HG03045 (cell line): ENCODE data around the gene VPS18.
A peak's percentile ranks its signal among the peaks of the same experiment; 100 is the strongest.
"Not testable (repeated sequence)": the region's sequence is repeated elsewhere in the genome, so short reads cannot be mapped to it uniquely, and the experiment has no call there.

Experiments used
- ATAC-seq: cut with Tn5 transposase; IDR thresholded peaks from one replicate; pipeline ENCODE4 v1.9.1; 2021; ENCODE audit warnings: mild to moderate bottlenecking, moderate library complexity; ENCODE audit not compliant: unreplicated experiment

The VPS18 gene, protein sequence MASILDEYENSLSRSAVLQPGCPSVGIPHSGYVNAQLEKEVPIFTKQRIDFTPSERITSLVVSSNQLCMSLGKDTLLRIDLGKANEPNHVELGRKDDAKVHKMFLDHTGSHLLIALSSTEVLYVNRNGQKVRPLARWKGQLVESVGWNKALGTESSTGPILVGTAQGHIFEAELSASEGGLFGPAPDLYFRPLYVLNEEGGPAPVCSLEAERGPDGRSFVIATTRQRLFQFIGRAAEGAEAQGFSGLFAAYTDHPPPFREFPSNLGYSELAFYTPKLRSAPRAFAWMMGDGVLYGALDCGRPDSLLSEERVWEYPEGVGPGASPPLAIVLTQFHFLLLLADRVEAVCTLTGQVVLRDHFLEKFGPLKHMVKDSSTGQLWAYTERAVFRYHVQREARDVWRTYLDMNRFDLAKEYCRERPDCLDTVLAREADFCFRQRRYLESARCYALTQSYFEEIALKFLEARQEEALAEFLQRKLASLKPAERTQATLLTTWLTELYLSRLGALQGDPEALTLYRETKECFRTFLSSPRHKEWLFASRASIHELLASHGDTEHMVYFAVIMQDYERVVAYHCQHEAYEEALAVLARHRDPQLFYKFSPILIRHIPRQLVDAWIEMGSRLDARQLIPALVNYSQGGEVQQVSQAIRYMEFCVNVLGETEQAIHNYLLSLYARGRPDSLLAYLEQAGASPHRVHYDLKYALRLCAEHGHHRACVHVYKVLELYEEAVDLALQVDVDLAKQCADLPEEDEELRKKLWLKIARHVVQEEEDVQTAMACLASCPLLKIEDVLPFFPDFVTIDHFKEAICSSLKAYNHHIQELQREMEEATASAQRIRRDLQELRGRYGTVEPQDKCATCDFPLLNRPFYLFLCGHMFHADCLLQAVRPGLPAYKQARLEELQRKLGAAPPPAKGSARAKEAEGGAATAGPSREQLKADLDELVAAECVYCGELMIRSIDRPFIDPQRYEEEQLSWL

DNA sequence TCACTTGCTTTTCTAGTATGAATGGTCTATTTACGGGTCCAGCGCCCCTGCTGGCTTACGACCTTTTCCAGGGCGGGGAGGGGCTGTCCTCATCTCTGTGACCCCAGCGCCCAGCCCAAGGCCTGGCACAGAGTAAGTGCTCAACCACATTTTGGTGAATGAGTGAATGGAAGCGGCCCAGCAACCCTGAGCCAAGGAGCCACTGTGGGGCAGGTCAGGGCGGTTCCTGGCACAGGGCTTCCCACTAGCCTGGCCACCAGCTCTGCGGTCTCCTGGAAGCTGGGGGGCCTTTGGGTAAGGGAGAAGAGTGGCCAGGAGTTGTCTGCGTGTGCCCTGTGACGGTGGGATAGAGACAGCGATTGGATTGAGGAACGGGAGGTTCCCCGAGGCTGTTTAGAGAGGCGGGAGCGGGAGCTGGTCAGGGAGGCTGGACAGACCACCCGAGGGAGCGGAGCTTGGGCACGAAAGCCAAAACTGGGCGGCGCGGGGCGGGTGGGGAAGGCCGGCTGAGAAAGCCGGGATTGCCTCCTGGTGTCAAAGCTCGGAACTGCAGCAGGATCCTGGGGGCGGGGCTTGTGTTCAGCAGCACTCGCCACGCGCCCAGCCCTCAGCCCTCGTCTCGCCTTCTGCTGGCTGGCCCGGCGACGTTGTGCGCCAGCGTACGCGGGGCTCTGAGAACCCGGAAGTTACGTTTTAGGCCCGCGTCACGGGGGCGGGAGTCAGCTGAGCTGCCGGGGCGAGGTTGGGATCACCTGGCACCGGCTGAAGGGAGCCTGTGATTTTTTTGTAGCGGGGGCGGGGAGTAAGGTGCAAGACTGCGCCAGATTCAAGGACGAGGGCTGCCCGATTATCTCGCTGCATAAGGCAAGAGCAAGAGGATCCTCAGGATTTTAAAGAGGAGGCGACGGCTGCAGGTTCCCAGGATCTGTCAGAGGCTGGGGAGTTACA, at the start of gene VPS18:
Gene VPS18 (plus strand): TSS at position 718 of the 948 bp plus-strand sequence. CDS start 319 bp downstream, outside the sequence.
- ATAC-seq: peak; percentile 86

- no peak for ATAC-seq
Measured at GRCh38 chr15:40844696-40845030, 49.6 kb upstream of the VPS18 start.

DNA sequence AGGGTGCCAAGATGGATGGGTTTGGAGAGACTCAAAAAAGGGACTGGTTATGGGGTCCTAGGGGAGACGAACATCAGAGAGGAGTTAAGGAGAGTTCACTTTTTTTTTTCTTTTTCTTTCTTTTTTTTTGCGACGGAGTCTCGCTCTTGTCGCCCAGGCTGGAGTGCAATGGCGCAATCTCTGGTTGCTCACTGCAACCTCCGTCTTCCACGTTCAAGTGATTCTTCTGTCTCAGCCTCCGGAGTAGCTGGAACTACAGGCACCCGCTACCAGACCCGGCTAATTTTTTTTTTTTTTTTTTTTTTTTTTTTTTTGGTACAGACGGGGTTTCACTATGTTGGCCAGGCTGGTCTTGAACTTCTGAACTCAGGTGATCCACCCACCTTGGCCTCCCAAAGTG, 49.2 kb upstream of the VPS18 start:
- no peak for ATAC-seq

- no peak for ATAC-seq
Measured at GRCh38 chr15:40845511-40846284, 48.6 kb upstream of the VPS18 start.

DNA sequence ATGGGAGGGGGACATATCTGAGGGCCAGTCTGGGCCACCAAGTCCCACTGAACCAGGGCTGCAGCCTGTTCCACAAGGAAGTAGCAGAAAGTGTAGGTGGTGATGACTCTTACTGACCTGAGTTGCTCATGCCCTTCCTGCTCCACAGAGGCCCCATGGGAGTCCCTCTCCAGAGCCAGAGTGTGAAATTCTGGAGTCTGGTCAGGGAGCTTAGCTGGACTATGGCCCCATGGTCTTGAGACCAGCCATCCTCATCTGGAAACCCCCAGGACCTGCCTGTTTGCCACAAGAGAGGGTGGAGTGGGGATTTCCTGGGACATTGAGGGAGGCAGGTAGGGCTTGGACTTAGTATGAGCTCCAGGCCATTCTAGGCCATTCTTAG, 47.4 kb upstream of the VPS18 start:
- ATAC-seq: peak; percentile 17

DNA sequence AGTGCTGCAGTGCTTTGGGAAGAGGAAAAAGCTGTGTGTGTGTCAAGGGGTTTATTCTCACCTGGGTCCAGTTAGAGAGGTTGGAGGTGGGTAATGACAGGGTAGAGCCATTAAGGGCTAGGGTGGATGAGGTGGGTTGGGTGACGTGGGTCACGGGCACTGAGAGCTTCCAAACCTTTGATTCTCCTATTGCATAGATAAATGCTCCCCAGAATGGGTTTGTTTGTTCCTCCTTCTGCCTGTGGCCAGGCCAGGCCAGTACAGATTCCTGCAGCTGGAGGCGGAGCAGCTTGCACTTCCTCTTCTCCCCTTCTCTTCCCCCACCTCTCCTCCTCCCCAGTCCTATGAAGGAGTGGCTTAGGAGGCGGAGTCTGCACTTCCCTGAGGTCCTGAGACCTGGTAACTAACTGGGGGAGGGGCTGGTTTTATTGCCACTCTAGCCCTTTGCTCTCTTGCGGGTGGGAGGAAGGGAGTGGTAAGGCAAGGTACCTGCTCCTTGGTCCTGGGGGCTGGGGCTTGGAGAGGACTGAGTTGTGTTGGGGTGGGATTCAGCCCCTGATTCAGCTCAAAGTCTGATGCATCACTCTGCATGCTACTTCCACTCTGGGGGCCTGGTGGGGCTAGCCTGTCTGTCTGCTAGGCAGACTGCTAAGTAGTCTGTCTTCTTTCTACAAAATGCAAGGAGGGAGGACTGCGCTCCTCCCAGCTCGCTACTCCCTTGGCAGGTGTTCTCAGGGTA, 46.9 kb upstream of the VPS18 start:
- peak; percentile 54 for ATAC-seq

- ATAC-seq: no peak
Measured at GRCh38 chr15:40850576-40851112, 43.6 kb upstream of the VPS18 start.

DNA sequence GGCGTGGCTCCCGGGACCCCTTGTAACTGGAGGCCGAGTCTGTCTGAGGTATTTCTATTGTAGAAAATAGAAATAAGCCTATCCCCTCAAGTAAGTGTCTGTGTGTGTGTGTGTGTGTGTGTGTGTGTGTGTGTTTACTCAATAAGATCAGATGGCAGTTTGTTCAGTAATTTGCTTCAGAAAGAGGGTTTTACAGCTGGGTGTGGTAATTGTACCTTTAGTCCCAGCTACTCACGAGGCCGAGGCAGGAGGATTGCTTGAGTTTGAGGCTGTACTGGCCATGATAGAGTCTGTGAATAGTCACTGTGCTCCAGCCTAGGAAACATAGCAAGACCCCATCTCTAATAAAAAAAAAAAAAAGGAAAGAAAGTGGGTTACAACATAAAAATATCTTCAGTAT, 41.7 kb upstream of the VPS18 start:
- ATAC-seq: no peak

- ATAC-seq: no peak
Measured at GRCh38 chr15:40853241-40853890, 40.9 kb upstream of the VPS18 start.

- no peak for ATAC-seq
Measured at GRCh38 chr15:40854161-40854560, 40.1 kb upstream of the VPS18 start.

DNA sequence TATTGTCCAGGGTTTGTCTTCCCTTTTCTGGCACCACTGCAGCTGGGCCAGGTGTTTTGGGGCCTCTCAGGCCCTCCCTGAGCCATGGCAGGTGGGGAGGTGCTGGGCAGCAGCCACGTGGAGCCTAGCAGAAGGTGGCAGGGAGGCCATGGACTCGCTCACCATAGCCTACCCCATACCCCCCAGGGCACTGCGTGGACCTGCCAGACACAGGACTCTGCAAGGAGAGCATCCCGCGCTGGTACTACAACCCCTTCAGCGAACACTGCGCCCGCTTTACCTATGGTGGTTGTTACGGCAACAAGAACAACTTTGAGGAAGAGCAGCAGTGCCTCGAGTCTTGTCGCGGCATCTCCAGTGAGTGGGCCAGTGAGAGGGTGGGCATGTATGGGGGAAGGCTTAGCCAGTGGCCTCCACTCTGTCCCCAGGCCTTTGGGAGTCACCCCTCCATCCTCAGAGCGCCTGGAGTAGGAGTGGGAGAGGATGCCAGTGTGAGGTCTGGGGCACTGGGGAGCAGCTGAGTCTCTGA, 38.5 kb upstream of the VPS18 start:
- no peak for ATAC-seq

GRCh38 chr15:40856746-40857145, 37.5 kb upstream of the VPS18 start:
- ATAC-seq: no peak

DNA sequence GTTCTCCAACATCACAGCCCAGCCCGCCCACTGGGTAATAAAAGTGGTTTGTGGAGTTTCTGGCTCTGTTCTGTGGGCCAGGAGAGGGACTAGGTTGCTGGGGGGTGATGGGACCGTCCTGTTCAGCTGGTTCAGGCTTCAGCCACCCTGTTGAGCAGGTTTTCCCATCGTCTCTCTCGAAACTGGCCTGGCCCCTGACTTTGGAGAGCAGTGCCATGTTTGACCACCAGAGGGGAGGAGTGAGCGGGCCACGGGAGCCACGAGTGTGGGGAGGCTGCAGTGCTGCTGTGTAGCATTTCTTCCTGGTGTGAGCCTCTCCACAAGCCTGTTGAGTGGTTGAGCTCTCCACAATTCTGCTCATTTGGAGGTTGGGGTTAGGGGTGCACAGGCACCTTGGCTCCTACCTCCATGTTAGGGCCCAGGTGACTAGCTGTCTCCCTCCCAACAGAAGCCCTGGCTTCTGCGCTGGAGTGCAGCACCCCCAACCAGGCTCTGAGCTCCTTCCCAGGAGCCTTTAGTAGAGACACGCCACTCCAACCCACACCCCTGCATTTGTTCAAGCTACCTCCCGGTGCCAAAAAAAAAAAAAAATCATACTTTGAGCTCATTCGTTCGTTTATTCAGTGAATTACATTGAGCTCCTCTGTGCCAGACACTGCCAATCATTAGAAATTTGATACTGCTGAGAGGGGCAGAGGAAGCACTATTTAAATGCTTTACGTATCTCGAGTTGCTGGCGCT, 36.5 kb upstream of the VPS18 start:
- peak; percentile 49 for ATAC-seq

DNA sequence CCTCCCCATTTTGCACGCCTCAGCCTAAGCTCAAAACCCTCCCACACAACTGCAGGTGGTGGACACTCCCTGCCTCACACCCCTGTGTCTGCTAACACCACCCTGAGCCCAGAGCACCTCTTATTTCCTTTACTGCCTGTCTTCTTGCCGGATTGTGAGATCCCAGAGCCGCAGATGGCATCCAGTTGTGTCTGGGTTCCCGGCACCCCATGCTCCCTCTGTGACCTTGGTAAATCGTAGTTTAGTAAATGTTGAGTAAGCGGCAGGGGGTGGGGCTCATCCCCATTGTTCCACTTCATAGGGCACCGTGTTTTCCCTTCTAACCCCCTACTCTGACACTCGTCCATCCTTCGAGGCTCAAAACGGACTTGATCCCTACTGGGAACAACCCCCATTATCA, 35.5 kb upstream of the VPS18 start:
- no peak for ATAC-seq

DNA sequence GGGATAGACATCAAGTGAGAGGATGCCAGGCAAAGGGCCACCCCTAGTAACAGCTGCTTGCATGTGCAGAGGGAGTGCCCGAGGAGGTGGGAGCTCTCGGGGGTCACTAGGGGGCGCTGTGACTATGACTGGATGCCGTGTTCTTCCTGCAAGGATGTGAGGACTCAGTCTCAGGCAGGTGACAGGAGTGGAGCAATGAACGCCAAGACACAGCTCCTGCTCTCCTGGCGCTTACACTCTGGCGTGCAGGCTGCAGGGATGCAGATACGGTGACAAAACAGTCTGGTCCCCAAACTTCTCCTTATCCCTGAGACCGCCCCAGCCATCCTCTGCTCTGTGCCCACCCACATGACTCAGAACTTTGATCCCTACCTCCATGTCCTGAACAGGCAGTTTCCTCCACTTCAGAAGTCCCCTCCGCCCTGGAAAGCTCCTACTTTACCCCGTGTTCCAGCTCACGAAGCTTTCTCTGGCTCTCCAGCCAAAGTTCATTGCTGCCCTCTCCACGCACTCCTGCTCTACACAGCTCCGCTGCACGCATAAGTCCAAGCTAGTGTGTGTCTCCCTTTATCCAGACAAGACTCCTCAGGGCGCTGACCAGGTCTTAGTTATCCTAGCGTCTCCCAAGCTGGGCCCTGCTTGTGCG, 34.9 kb upstream of the VPS18 start:
- ATAC-seq: peak; percentile 66

GRCh38 chr15:40861147-40861546, 33.1 kb upstream of the VPS18 start:
- not testable (repeated sequence) for ATAC-seq

DNA sequence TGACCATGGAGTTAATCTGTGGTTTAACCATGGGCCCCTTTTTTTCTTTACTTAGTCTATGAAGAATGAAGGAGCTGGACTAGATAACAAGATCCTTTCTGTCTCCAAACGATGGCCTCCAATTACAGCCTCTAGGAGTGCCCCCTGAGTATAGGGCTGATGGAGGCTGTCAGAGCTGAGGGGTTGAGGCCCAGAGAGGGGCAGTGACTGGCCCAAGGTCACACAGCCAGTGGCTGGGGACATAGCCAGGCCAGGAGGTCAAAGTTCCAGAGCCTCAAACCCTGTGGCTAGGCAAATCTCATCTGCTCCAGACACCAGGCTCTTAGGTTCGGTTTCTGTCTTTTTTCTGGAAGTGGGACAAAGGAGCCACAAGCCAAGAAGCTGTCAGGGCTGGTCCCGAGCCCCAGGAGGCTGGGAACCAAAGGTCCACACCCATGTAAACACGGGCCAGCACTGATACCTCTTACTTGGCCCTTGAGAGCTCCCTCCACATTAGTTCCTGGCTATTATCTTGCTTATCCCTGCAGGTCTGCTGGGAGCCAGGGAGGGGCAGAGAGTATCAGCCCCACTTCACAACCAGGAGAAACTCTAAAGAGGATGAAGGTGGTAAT, 30.5 kb upstream of the VPS18 start:
- no peak for ATAC-seq
